ENCODE results near the gene HLA-DOA.

DNA sequence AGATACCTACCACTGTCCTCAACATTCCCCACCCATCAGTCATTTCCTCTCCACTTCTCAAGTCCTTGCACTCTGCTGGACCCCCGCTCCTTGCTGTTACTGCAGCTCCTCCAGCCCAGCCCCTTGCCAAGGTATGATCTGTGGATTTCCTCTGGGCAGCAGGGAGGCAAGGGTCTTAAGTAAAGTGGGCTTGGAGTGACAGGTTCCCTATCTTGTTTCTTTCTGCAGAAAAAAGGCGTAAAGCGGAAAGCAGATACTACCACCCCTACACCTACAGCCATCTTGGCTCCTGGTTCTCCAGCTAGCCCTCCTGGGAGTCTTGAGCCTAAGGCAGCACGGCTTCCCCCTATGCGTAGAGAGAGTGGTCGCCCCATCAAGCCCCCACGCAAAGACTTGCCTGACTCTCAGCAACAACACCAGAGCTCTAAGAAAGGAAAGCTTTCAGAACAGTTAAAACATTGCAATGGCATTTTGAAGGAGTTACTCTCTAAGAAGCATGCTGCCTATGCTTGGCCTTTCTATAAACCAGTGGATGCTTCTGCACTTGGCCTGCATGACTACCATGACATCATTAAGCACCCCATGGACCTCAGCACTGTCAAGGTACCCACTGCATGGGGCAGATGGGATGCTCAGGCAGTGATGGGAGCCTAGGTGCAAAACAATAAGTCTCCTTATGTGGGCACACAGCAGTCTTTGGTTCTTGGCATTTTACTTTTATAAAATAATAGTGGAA, 32.9 kb downstream of the HLA-DOA start:
- TF ChIP-seq, protein P1, sequence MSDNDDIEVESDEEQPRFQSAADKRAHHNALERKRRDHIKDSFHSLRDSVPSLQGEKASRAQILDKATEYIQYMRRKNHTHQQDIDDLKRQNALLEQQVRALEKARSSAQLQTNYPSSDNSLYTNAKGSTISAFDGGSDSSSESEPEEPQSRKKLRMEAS (IDR thresholded peaks at IDR 0.05; ENCODE audit: low read depth, low read length), result no peak
- TF ChIP-seq SREBF1 (IDR thresholded peaks at IDR 0.05; ENCODE audit: low read length) (no peak), HDAC2 (IDR thresholded peaks at IDR 0.05) (no peak), JUNB (IDR thresholded peaks at IDR 0.05) (no peak), TAF1 (IDR thresholded peaks at IDR 0.05; ENCODE audit: borderline replicate concordance, low read depth, low read length) (no peak), POLR2A (IDR thresholded peaks at IDR 0.05; ENCODE audit: low read depth, low read length) (no peak; the same call in 1 of the 2 replicates)
- TF ChIP-seq, protein P2, sequence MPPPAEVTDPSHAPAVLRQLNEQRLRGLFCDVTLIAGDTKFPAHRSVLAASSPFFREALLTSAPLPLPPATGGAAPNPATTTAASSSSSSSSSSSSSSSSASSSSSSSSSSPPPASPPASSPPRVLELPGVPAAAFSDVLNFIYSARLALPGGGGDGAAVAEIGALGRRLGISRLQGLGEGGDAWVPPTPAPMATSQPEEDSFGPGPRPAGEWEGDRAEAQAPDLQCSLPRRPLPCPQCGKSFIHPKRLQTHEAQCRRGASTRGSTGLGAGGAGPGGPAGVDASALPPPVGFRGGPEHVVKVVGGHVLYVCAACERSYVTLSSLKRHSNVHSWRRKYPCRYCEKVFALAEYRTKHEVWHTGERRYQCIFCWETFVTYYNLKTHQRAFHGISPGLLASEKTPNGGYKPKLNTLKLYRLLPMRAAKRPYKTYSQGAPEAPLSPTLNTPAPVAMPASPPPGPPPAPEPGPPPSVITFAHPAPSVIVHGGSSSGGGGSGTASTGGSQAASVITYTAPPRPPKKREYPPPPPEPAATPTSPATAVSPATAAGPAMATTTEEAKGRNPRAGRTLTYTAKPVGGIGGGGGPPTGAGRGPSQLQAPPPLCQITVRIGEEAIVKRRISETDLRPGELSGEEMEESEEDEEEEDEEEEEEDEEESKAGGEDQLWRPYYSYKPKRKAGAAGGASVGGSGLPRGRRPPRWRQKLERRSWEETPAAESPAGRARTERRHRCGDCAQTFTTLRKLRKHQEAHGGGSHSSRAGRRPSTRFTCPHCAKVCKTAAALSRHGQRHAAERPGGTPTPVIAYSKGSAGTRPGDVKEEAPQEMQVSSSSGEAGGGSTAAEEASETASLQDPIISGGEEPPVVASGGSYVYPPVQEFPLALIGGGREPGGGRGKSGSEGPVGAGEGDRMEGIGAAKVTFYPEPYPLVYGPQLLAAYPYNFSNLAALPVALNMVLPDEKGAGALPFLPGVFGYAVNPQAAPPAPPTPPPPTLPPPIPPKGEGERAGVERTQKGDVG (CRISPR knock-in tag; IDR thresholded peaks at IDR 0.05), result no peak
